GM15510 (cell line): ENCODE measurements around the gene CIB1.

Source experiments
- POLR2A ChIP-seq: IDR thresholded peaks from 3 replicates; pipeline ENCODE4 v1.6.1; 2011; ENCODE audit warnings: borderline replicate concordance; ENCODE audit not compliant: insufficient read length; ENCODE audit errors: extremely low read depth

The CIB1 gene

GRCh38 chr15:90211009-90211408 is 22.7 kb downstream of the CIB1 start:
- no peak for TF ChIP-seq POLR2A

- no peak for TF ChIP-seq POLR2A
Observed at GRCh38 chr15:90210593-90210992, 23.1 kb downstream of the CIB1 start.

- TF ChIP-seq POLR2A = no peak
Observed at GRCh38 chr15:90209591-90209990, 24.1 kb downstream of the CIB1 start.

- no peak for TF ChIP-seq POLR2A
Observed at GRCh38 chr15:90208356-90208755, 25.4 kb downstream of the CIB1 start.

GRCh38 chr15:90207252-90207651 is 26.5 kb downstream of the CIB1 start:
- no peak for TF ChIP-seq POLR2A

DNA sequence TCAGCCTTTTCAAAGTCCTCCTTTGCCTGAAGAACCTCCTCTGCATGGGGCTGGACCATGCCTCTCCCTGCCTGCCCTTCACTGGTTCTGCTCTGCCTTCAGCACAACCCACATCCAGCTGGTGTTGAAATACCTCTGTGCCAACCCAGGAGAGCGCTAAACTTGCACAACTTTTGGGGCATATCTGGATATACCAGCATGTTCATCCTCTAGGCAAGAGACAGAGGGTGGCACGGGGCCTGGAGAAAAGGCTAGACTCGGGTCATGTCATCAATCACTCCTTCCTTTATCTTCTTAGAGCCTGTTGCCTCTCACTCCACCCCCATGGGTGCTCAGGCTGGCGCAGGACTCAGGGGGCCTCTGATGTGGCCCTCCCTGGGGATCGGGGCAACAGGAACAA is 27.9 kb downstream of the CIB1 start:
- no peak for TF ChIP-seq POLR2A

- no peak for TF ChIP-seq POLR2A
Observed at GRCh38 chr15:90205050-90205848, 28.5 kb downstream of the CIB1 start.

GRCh38 chr15:90203922-90204321 is 29.8 kb downstream of the CIB1 start:
- TF ChIP-seq POLR2A = no peak

DNA sequence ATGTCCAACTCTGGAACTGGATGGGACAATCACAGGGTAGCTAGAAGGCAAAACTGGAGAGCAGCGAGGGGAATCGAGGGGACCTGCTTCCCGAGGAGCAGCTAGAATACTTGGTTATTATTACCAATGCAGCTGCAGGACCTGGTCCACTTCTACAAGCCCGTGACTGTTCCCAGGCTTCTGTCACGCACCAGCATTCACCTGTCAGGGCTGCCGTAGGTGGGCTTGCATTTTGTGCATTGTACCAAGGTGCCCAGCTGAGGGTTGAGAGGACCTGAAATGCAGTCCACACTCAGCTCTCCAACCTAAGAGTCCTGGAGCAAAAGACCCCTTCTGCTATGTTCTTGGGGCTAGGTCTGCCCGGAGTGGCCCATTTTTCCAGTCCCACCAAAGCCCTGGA is 30.3 kb downstream of the CIB1 start:
- TF ChIP-seq POLR2A = no peak

DNA sequence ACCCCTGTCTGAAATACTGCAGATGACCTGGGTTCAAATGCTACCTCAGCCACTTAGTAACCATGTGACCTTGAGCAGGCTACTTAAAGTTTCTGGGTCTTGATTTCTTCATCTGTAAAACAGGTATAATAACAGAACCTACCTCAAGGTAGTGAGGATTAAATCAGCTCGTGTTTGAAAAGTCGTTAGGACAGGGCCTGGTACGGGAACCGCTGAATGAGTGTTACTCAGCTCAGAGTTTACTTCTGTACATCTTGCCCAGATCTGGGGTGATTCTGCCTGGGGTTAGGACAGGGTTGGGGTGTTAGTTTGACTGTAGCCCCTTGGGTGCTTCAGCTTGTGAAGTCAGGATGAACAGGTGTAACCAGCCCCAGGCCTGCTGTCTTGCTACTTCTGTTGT is 30.8 kb downstream of the CIB1 start:
- no peak for TF ChIP-seq POLR2A

DNA sequence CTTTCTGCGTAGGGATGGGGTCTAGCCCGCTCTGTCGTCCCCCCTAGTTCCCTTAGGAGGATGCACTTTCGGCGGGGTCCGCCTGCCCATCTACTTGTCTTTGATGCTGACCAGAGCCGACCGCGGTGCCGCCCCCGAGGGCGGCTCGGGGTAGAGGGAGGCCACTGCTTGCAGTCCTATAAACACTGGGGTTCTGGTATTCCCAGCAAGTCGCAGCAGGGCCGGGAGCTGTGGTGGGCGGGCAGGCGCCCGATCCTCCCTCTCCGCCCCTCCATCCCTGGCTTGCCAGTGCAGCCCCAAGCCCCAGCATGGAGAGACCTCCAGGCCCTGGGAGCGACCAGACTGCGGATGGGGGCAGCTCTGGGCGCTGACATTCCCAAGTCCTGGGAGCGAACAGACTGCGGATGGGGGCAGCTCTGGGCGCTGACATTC is 31.8 kb downstream of the CIB1 start:
- no peak for TF ChIP-seq POLR2A

DNA sequence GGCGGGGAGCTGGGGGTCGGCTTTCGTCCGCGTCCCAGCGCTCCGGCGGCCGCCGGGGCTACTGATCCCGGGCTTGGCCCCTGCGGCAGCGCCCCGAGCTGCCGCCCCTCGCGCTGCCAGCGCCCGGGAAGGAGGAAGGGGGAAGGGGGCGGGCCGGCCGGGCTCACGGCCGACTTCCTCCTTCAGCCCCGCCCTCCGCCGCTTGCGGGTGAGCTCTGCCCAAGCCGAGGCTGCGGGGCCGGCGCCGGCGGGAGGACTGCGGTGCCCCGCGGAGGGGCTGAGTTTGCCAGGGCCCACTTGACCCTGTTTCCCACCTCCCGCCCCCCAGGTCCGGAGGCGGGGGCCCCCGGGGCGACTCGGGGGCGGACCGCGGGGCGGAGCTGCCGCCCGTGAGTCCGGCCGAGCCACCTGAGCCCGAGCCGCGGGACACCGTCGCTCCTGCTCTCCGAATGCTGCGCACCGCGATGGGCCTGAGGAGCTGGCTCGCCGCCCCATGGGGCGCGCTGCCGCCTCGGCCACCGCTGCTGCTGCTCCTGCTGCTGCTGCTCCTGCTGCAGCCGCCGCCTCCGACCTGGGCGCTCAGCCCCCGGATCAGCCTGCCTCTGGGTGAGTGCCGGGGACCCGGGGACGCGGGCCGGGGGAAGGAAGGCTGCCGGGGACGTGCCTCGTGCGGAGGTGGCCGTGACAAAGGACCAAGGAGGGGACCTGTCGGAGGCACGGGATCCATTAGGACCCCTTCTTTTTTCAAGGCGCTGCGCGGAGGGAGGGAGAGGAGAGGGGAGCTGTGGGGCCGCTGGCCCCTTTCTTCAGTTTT is 32.4 kb downstream of the CIB1 start, which contains the start of gene SEMA4B:
Gene SEMA4B, plus strand, starts transcription at position 201 of the 814 bp plus-strand sequence. Its CDS starts 249 bp downstream, at position 450.
- peak; percentile 85 for TF ChIP-seq POLR2A

DNA sequence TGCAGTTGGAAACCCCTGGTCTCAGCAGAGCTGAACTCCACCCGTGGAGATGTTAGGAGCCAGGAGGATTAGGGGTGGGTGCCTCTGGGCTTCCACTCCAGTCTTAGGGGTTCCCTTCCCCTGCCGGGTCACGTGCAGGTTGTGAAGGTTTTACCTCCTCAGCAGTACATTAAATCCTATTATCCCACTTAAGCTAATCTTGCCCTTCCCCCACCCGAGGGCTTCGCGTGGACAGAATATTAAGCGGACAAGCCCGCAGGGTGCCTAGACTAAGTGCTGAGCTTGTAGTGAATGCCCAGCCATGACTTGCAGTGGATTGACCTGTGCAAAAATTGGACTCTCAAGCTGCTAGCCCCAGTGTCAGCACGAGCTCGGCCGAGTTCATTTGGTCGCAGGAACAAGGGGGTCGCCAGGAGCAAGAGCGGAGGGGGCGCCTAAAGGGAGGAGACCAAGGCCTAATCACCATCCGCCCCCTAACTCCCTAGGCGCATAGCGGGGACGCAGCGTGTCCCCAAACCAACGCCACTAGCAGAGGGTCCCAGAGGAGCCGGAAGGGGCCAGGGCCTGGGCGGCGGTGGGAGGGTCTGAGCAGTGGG is 33.1 kb downstream of the CIB1 start:
- no peak for TF ChIP-seq POLR2A

DNA sequence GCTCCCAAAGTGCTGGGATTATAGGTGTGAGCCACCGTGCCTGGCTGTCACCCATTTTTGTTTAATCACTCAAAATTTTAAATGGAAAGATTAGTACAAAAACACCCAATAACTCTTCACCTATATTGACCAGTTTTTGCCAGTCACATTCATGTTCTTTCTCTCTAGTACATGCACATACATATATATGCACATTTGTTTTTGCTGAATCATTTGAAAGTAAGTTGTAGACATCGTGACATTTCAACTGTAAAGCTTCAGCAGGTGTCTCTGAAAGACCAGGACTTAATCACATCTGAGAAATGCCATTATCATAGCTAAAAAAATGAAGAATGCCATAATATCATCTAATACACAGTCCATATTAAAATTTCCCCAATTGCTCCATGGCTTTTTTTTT is 39.1 kb downstream of the CIB1 start:
- TF ChIP-seq POLR2A = no peak
